ENCODE measurements around the gene MVB12B. TPM values are rescaled to one million over a fixed set of nuclear protein-coding genes. Genes with fewer than 3 reads are reported as not detected.
A peak's percentile ranks its signal among the peaks of the same experiment; 100 is the strongest.

The MVB12B gene
- total RNA-seq, 1 donor from 2014 or later: 20.2 TPM

- TF ChIP-seq CTCF (IDR thresholded peaks at IDR 0.05): no peak
- no peak for DNase-seq (ENCODE audit: extremely low spot score, unreplicated experiment)
- Mint-ChIP-seq H3K27ac (ENCODE audit: unreplicated experiment) (peak overlapping the region; percentile 59), H3K36me3 (ENCODE audit: unreplicated experiment) (peaks cover 10% of the 10 kb centered on the region), H3K4me1 (ENCODE audit: unreplicated experiment) (peaks cover 33% of the 10 kb centered on the region), H3K4me3 (ENCODE audit: unreplicated experiment) (no peak overlapping the region), H3K27me3 (ENCODE audit: unreplicated experiment) (no peaks in the 10 kb centered on the region), H3K9me3 (ENCODE audit: unreplicated experiment) (no peaks in the 10 kb centered on the region)
These were observed 144.5 kb downstream of the MVB12B start for GRCh38 chr9:126471084-126471624.

- Mint-ChIP-seq H3K27me3 (ENCODE audit: unreplicated experiment) (no peaks in the 10 kb centered on the region), H3K4me3 (ENCODE audit: unreplicated experiment) (no peak overlapping the region)
These were observed 145.7 kb downstream of the MVB12B start for GRCh38 chr9:126472198-126472947.

GRCh38 chr9:126472948-126473298, 146.3 kb downstream of the MVB12B start:
- peaks cover 13% of the 10 kb centered on the region for H3K36me3 Mint-ChIP-seq (ENCODE audit: unreplicated experiment)
- no peak overlapping the region for H3K27ac Mint-ChIP-seq (ENCODE audit: unreplicated experiment)
- DNase-seq (ENCODE audit: extremely low spot score, unreplicated experiment): no peak
- H3K27me3 Mint-ChIP-seq (ENCODE audit: unreplicated experiment): no peaks in the 10 kb centered on the region
- TF ChIP-seq CTCF (IDR thresholded peaks at IDR 0.05): no peak
- H3K4me3 Mint-ChIP-seq (ENCODE audit: unreplicated experiment): no peak overlapping the region
- peaks cover 35% of the 10 kb centered on the region for H3K4me1 Mint-ChIP-seq (ENCODE audit: unreplicated experiment)
- H3K9me3 Mint-ChIP-seq (ENCODE audit: unreplicated experiment): no peaks in the 10 kb centered on the region

More at GRCh38 chr9:126472198-126472947, 145.7 kb downstream of the MVB12B start:
- Mint-ChIP-seq H3K36me3 (ENCODE audit: unreplicated experiment) (peaks cover 15% of the 10 kb centered on the region), H3K9me3 (ENCODE audit: unreplicated experiment) (no peaks in the 10 kb centered on the region), H3K4me1 (ENCODE audit: unreplicated experiment) (peaks cover 35% of the 10 kb centered on the region), H3K27ac (ENCODE audit: unreplicated experiment) (no peak overlapping the region)
- no peak for TF ChIP-seq CTCF (IDR thresholded peaks at IDR 0.05)
- no peak for DNase-seq (ENCODE audit: extremely low spot score, unreplicated experiment)

- peaks cover 35% of the 10 kb centered on the region for H3K4me1 Mint-ChIP-seq (ENCODE audit: unreplicated experiment)
- no peak overlapping the region for H3K4me3 Mint-ChIP-seq (ENCODE audit: unreplicated experiment)
- H3K27ac Mint-ChIP-seq (ENCODE audit: unreplicated experiment): peak overlapping the region; percentile 77
- H3K9me3 Mint-ChIP-seq (ENCODE audit: unreplicated experiment): no peaks in the 10 kb centered on the region
- H3K36me3 Mint-ChIP-seq (ENCODE audit: unreplicated experiment): peaks cover 5% of the 10 kb centered on the region
- no peak for TF ChIP-seq CTCF (IDR thresholded peaks at IDR 0.05)
- H3K27me3 Mint-ChIP-seq (ENCODE audit: unreplicated experiment): no peaks in the 10 kb centered on the region
- DNase-seq (ENCODE audit: extremely low spot score, unreplicated experiment): no peak
These were observed 147.7 kb downstream of the MVB12B start for GRCh38 chr9:126474206-126474765.

- H3K4me1 Mint-ChIP-seq (ENCODE audit: unreplicated experiment): peaks cover 35% of the 10 kb centered on the region
- H3K27me3 Mint-ChIP-seq (ENCODE audit: unreplicated experiment): no peaks in the 10 kb centered on the region
- DNase-seq (ENCODE audit: extremely low spot score, unreplicated experiment): no peak
- peak overlapping the region; percentile 77 for H3K27ac Mint-ChIP-seq (ENCODE audit: unreplicated experiment)
- H3K4me3 Mint-ChIP-seq (ENCODE audit: unreplicated experiment): no peak overlapping the region
- peaks cover 11% of the 10 kb centered on the region for H3K36me3 Mint-ChIP-seq (ENCODE audit: unreplicated experiment)
- TF ChIP-seq CTCF (IDR thresholded peaks at IDR 0.05): no peak
- no peaks in the 10 kb centered on the region for H3K9me3 Mint-ChIP-seq (ENCODE audit: unreplicated experiment)
These were observed 148.3 kb downstream of the MVB12B start for GRCh38 chr9:126474786-126475485.

Data from osteocyte (in vitro differentiated cells).